Measurements from ENCODE around the gene ISCA2. TPM values are rescaled to one million over a fixed set of nuclear protein-coding genes. Genes with fewer than 3 reads are reported as not detected.

ISCA2 gene
- total RNA-seq, 1 donor from 2014 or later: 16.9 TPM

DNA sequence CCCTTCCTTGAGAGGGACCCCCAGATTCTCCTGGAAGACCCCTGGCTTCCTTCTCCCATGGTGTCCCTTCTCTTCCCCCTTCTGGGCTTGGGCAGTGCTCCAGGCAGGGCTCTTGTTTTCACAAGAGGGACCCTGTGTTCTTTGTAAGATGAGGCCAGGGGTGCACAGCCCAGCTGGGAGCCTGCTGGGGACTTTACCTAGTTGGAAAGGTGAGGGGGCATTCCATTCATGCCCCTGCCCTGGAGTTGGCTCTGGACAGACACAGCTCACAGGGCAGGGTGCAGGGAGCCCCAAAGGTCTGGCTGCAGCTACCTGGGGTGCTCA lies 31.2 kb downstream of the ISCA2 start:
- H3K27me3 Mint-ChIP-seq (ENCODE audit: low read depth): no peaks in the 10 kb centered on the region

DNA sequence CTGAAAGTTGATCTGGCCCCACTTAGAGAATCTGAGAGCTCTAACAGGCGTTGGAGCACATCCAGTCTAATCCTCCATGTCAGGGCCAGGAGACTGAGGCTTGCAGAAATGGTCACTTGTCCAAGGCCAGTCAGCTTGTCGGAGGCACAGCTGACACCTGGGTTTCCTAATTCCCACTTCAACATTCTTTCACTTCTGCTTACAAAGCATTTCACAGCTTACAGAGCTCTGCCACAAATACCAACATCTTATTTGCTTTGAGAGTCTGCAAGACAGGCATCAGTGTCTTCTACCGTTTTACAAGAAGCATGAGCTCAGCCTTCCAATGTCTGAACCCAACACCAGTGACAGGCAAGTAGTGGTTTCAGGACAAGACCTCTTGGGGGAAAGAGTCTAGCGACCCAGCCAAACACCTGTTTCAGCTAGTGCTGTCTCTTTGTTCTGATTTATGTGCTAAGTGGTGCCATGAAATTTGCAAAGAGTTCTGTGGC lies 31.8 kb downstream of the ISCA2 start:
- no peak for DNase-seq (ENCODE audit: low spot score)
- Mint-ChIP-seq H3K27me3 (ENCODE audit: low read depth) (no peaks in the 10 kb centered on the region), H3K36me3 (ENCODE audit: low read depth) (peaks cover 26% of the 10 kb centered on the region), H3K4me1 (ENCODE audit: low read depth) (peaks cover 20% of the 10 kb centered on the region), H3K4me3 (ENCODE audit: unreplicated experiment) (no peak overlapping the region), H3K27ac (ENCODE audit: unreplicated experiment) (peak overlapping the region; percentile 51), H3K9me3 (ENCODE audit: low read depth) (no peaks in the 10 kb centered on the region)
- TF ChIP-seq, protein P1, sequence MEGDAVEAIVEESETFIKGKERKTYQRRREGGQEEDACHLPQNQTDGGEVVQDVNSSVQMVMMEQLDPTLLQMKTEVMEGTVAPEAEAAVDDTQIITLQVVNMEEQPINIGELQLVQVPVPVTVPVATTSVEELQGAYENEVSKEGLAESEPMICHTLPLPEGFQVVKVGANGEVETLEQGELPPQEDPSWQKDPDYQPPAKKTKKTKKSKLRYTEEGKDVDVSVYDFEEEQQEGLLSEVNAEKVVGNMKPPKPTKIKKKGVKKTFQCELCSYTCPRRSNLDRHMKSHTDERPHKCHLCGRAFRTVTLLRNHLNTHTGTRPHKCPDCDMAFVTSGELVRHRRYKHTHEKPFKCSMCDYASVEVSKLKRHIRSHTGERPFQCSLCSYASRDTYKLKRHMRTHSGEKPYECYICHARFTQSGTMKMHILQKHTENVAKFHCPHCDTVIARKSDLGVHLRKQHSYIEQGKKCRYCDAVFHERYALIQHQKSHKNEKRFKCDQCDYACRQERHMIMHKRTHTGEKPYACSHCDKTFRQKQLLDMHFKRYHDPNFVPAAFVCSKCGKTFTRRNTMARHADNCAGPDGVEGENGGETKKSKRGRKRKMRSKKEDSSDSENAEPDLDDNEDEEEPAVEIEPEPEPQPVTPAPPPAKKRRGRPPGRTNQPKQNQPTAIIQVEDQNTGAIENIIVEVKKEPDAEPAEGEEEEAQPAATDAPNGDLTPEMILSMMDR (IDR thresholded peaks at IDR 0.05): no peak

More for the DNA sequence above, 31.2 kb downstream of the ISCA2 start:
- H3K4me3 Mint-ChIP-seq (ENCODE audit: unreplicated experiment): no peak overlapping the region
- H3K4me1 Mint-ChIP-seq (ENCODE audit: low read depth): peaks cover 20% of the 10 kb centered on the region
- no peak for DNase-seq (ENCODE audit: low spot score)
- peaks cover 26% of the 10 kb centered on the region for H3K36me3 Mint-ChIP-seq (ENCODE audit: low read depth)
- H3K9me3 Mint-ChIP-seq (ENCODE audit: low read depth): no peaks in the 10 kb centered on the region
- H3K27ac Mint-ChIP-seq (ENCODE audit: unreplicated experiment): no peak overlapping the region
- TF ChIP-seq, protein P1 (IDR thresholded peaks at IDR 0.05): no peak

DNA sequence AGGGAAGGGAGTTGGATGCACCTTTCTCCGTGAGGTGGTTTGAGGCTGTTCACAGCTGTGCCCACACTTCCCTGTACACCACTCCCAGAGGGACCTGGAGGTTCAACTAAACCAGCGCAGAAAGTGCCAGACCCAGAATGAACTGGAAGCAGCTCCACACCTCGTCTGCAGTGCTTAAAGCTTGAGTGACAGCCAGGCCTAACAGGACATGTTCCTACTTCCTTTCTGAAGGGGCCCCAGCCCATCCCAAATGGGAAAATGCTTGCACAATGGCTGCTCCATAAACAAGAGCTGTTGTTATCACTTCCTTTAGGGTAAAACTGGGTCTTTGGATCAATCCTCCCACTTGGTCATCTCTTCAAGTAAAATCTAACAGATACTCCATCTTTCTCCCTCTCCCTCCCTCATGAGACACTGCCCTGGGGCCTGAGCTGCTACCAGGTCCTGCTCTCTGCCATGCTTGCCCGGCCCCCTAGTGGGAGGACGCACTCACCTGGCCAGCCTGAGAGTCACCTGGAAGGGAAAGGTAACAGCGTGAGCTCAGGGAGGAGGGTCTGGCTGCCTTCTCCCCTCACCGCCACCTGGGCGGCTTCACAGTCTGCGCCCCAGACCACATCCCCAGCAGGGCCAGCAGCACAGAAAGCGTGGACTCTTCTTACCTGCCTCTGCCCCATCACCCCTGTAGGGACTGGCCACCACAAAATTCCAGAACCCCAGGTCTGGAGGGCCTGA lies 33.5 kb downstream of the ISCA2 start:
- peaks cover 27% of the 10 kb centered on the region for H3K4me1 Mint-ChIP-seq (ENCODE audit: low read depth)
- H3K36me3 Mint-ChIP-seq (ENCODE audit: low read depth): peaks cover 27% of the 10 kb centered on the region
- TF ChIP-seq, protein P1 (IDR thresholded peaks at IDR 0.05): no peak
- no peaks in the 10 kb centered on the region for H3K27me3 Mint-ChIP-seq (ENCODE audit: low read depth)
- no peak overlapping the region for H3K27ac Mint-ChIP-seq (ENCODE audit: unreplicated experiment)
- H3K9me3 Mint-ChIP-seq (ENCODE audit: low read depth): no peaks in the 10 kb centered on the region
- no peak for DNase-seq (ENCODE audit: low spot score)
- no peak overlapping the region for H3K4me3 Mint-ChIP-seq (ENCODE audit: unreplicated experiment)

DNA sequence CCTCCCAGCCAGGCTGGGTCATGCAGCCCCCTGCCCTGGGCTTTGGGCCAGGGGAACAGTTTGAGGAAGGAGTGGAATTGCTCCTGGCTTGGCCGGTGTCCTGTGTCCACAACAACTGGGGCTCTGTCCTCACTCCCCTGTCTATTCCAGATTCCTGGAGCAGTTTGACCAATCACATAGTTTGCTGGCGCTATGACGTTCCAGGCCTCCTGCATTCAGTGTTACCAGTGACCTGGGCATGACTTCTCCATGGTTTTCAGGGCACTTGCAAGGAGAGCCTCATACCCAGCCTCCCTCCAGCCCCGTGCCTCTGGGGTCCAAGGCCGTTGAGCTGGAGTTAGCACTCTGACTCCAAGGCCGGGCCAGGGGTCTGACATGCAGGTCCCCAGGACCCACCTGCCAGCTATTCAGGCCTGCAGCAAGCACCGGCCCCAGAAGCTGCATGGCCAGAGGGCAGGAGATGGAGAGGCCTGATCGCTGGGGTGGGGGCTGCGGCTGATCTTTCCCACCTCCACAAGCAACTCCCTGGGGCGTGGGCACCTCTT lies 34.2 kb downstream of the ISCA2 start:
- Mint-ChIP-seq H3K9me3 (ENCODE audit: low read depth) (no peaks in the 10 kb centered on the region), H3K36me3 (ENCODE audit: low read depth) (peaks cover 24% of the 10 kb centered on the region), H3K27ac (ENCODE audit: unreplicated experiment) (no peak overlapping the region), H3K27me3 (ENCODE audit: low read depth) (no peaks in the 10 kb centered on the region), H3K4me3 (ENCODE audit: unreplicated experiment) (no peak overlapping the region), H3K4me1 (ENCODE audit: low read depth) (peaks cover 32% of the 10 kb centered on the region)
- no peak for DNase-seq (ENCODE audit: low spot score)
- TF ChIP-seq, protein P1 (IDR thresholded peaks at IDR 0.05): no peak

DNA sequence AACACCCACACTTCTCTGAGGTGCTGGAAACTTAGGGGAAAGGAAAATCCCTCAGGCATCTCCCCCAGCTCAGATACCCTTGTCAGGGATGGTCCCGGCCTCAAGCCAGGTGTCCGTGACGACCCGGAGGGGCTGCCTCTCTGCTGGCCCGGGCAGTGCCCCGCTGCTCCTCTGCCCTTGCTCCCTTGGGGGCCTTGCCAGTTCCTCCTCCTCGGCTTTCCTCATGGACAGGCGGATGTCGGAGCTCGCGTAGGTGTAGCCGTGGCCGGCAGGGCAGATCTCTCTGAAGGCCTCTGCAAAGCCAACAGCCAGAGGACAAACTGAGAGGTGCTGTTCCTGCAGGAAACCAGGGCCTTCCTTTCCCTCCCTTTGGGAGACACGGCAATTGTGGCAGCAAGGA lies 34.8 kb downstream of the ISCA2 start:
- Mint-ChIP-seq H3K4me3 (ENCODE audit: unreplicated experiment) (no peak overlapping the region), H3K9me3 (ENCODE audit: low read depth) (no peaks in the 10 kb centered on the region), H3K36me3 (ENCODE audit: low read depth) (peaks cover 25% of the 10 kb centered on the region), H3K27me3 (ENCODE audit: low read depth) (no peaks in the 10 kb centered on the region), H3K27ac (ENCODE audit: unreplicated experiment) (no peak overlapping the region), H3K4me1 (ENCODE audit: low read depth) (peaks cover 32% of the 10 kb centered on the region)
- DNase-seq (ENCODE audit: low spot score): no peak
- TF ChIP-seq, protein P1 (IDR thresholded peaks at IDR 0.05): no peak
